ENCODE data around the gene RCHY1.
"Not testable (repeated sequence)": the region's sequence is repeated elsewhere in the genome, so short reads cannot be mapped to it uniquely, and the experiment has no call there.

The RCHY1 gene

GRCh38 chr4:75513526-75514130 lies 575 bp downstream of the RCHY1 start:
- H3K36me3 ChIP-seq (ENCODE audit: control insufficient read depth in 1 of 2, insufficient read depth in 2 of 2, low read length in 2 of 2) = peaks cover 9 to 18% of the 10 kb centered on the region in 2 donors
- H3K4me1 ChIP-seq (ENCODE audit: control insufficient read depth in 1 of 2, insufficient read depth in 2 of 2, low read length in 2 of 2) = peaks cover 18 to 38% of the 10 kb centered on the region in 2 donors
- no peaks in the 10 kb centered on the region for H3K27me3 ChIP-seq (ENCODE audit: low read depth, low read length)
- H3K4me3 ChIP-seq (ENCODE audit: low read depth in 1 of 2, low read length in 2 of 2) = peak overlapping the region; percentile 83 to 89
- H3K27ac ChIP-seq (ENCODE audit: low read length) = peak overlapping the region; percentile 95
- no peaks in the 10 kb centered on the region for H3K9me3 ChIP-seq (ENCODE audit: control insufficient read depth in 1 of 2, low read length in 2 of 2)

GRCh38 chr4:75512386-75513211 lies 1.6 kb downstream of the RCHY1 start:
- Histone ChIP-seq H3K36me3 (ENCODE audit: control insufficient read depth in 1 of 2, insufficient read depth in 2 of 2, low read length in 2 of 2) (peaks cover 6 to 14% of the 10 kb centered on the region in 2 donors), H3K9me3 (ENCODE audit: control insufficient read depth in 1 of 2, low read length in 2 of 2) (no peaks in the 10 kb centered on the region), H3K27me3 (ENCODE audit: low read depth, low read length) (no peaks in the 10 kb centered on the region), H3K4me1 (ENCODE audit: control insufficient read depth in 1 of 2, insufficient read depth in 2 of 2, low read length in 2 of 2) (peaks cover 18 to 38% of the 10 kb centered on the region in 2 donors), H3K4me3 (ENCODE audit: low read depth in 1 of 2, low read length in 2 of 2) (peak overlapping the region; percentile 83 to 89), H3K27ac (ENCODE audit: low read length) (peak overlapping the region; percentile 95)

- peak overlapping the region; percentile 53 to 83 for H3K4me3 ChIP-seq (ENCODE audit: low read depth in 1 of 2, low read length in 2 of 2)
- H3K9me3 ChIP-seq (ENCODE audit: control insufficient read depth in 1 of 2, low read length in 2 of 2) = no peaks in the 10 kb centered on the region
- H3K36me3 ChIP-seq (ENCODE audit: control insufficient read depth in 1 of 2, insufficient read depth in 2 of 2, low read length in 2 of 2) = peaks cover 4 to 8% of the 10 kb centered on the region in 2 donors
- peaks cover 18 to 38% of the 10 kb centered on the region in 2 donors for H3K4me1 ChIP-seq (ENCODE audit: control insufficient read depth in 1 of 2, insufficient read depth in 2 of 2, low read length in 2 of 2)
- peak overlapping the region; percentile 70 for H3K27ac ChIP-seq (ENCODE audit: low read length)
- no peaks in the 10 kb centered on the region for H3K27me3 ChIP-seq (ENCODE audit: low read depth, low read length)
Measured at GRCh38 chr4:75511841-75512240, 2.4 kb downstream of the RCHY1 start.

- not testable (repeated sequence) for H3K4me3 ChIP-seq (ENCODE audit: low read depth in 1 of 2, low read length in 2 of 2); H3K9me3 ChIP-seq (ENCODE audit: control insufficient read depth in 1 of 2, low read length in 2 of 2); H3K27me3 ChIP-seq (ENCODE audit: low read depth, low read length); H3K27ac ChIP-seq (ENCODE audit: low read length); H3K36me3 ChIP-seq (ENCODE audit: control insufficient read depth in 1 of 2, insufficient read depth in 2 of 2, low read length in 2 of 2)
- peaks cover 11 to 31% of the 10 kb centered on the region in 2 donors for H3K4me1 ChIP-seq (ENCODE audit: control insufficient read depth in 1 of 2, insufficient read depth in 2 of 2, low read length in 2 of 2)
Measured at GRCh38 chr4:75509592-75509991, 4.6 kb downstream of the RCHY1 start.

GRCh38 chr4:75505630-75506029 lies 8.6 kb downstream of the RCHY1 start:
- H3K36me3 ChIP-seq (ENCODE audit: control insufficient read depth in 1 of 2, insufficient read depth in 2 of 2, low read length in 2 of 2) = peaks cover 10 to 16% of the 10 kb centered on the region in 2 donors
- peaks cover 0 to 6% of the 10 kb centered on the region in 2 donors for H3K4me1 ChIP-seq (ENCODE audit: control insufficient read depth in 1 of 2, insufficient read depth in 2 of 2, low read length in 2 of 2)
- no peaks in the 10 kb centered on the region for H3K27me3 ChIP-seq (ENCODE audit: low read depth, low read length)
- no peak overlapping the region for H3K4me3 ChIP-seq (ENCODE audit: low read depth in 1 of 2, low read length in 2 of 2)
- H3K27ac ChIP-seq (ENCODE audit: low read length) = no peak overlapping the region
- no peaks in the 10 kb centered on the region for H3K9me3 ChIP-seq (ENCODE audit: control insufficient read depth in 1 of 2, low read length in 2 of 2)

GRCh38 chr4:75502671-75503070 lies 11.5 kb downstream of the RCHY1 start:
- H3K9me3 ChIP-seq (ENCODE audit: control insufficient read depth in 1 of 2, low read length in 2 of 2) = peaks cover 0 to 4% of the 10 kb centered on the region in 2 donors
- no peak overlapping the region for H3K27ac ChIP-seq (ENCODE audit: low read length)
- H3K36me3 ChIP-seq (ENCODE audit: control insufficient read depth in 1 of 2, insufficient read depth in 2 of 2, low read length in 2 of 2) = peaks cover 16 to 25% of the 10 kb centered on the region in 2 donors
- H3K4me3 ChIP-seq (ENCODE audit: low read depth in 1 of 2, low read length in 2 of 2) = no peak overlapping the region
- no peaks in the 10 kb centered on the region for H3K27me3 ChIP-seq (ENCODE audit: low read depth, low read length)
- no peaks in the 10 kb centered on the region for H3K4me1 ChIP-seq (ENCODE audit: control insufficient read depth in 1 of 2, insufficient read depth in 2 of 2, low read length in 2 of 2)

- Histone ChIP-seq H3K36me3 (ENCODE audit: control insufficient read depth in 1 of 2, insufficient read depth in 2 of 2, low read length in 2 of 2) (peaks cover 8 to 20% of the 10 kb centered on the region in 2 donors), H3K27ac (ENCODE audit: low read length) (no peak overlapping the region), H3K4me3 (ENCODE audit: low read depth in 1 of 2, low read length in 2 of 2) (no peak overlapping the region), H3K27me3 (ENCODE audit: low read depth, low read length) (no peaks in the 10 kb centered on the region), H3K9me3 (ENCODE audit: control insufficient read depth in 1 of 2, low read length in 2 of 2) (peaks cover 0 to 4% of the 10 kb centered on the region in 2 donors), H3K4me1 (ENCODE audit: control insufficient read depth in 1 of 2, insufficient read depth in 2 of 2, low read length in 2 of 2) (no peaks in the 10 kb centered on the region)
Measured at GRCh38 chr4:75499900-75500299, 14.3 kb downstream of the RCHY1 start.

- Histone ChIP-seq H3K36me3 (ENCODE audit: control insufficient read depth in 1 of 2, insufficient read depth in 2 of 2, low read length in 2 of 2) (peaks cover 7 to 20% of the 10 kb centered on the region in 2 donors), H3K4me3 (ENCODE audit: low read depth in 1 of 2, low read length in 2 of 2) (no peak overlapping the region), H3K9me3 (ENCODE audit: control insufficient read depth in 1 of 2, low read length in 2 of 2) (peaks cover 0 to 4% of the 10 kb centered on the region in 2 donors), H3K27me3 (ENCODE audit: low read depth, low read length) (no peaks in the 10 kb centered on the region), H3K27ac (ENCODE audit: low read length) (no peak overlapping the region), H3K4me1 (ENCODE audit: control insufficient read depth in 1 of 2, insufficient read depth in 2 of 2, low read length in 2 of 2) (peaks cover 0 to 6% of the 10 kb centered on the region in 2 donors)
Measured at GRCh38 chr4:75498041-75498440, 16.2 kb downstream of the RCHY1 start.

- H3K4me3 ChIP-seq (ENCODE audit: low read depth in 1 of 2, low read length in 2 of 2) = no peak overlapping the region
- peaks cover 4 to 17% of the 10 kb centered on the region in 2 donors for H3K36me3 ChIP-seq (ENCODE audit: control insufficient read depth in 1 of 2, insufficient read depth in 2 of 2, low read length in 2 of 2)
- peaks cover 0 to 6% of the 10 kb centered on the region in 2 donors for H3K4me1 ChIP-seq (ENCODE audit: control insufficient read depth in 1 of 2, insufficient read depth in 2 of 2, low read length in 2 of 2)
- H3K9me3 ChIP-seq (ENCODE audit: control insufficient read depth in 1 of 2, low read length in 2 of 2) = peaks cover 0 to 4% of the 10 kb centered on the region in 2 donors
- H3K27ac ChIP-seq (ENCODE audit: low read length) = no peak overlapping the region
- H3K27me3 ChIP-seq (ENCODE audit: low read depth, low read length) = no peaks in the 10 kb centered on the region
Measured at GRCh38 chr4:75497133-75497532, 17.1 kb downstream of the RCHY1 start.

GRCh38 chr4:75496406-75496805 lies 17.8 kb downstream of the RCHY1 start:
- no peak overlapping the region for H3K27ac ChIP-seq (ENCODE audit: low read length)
- H3K27me3 ChIP-seq (ENCODE audit: low read depth, low read length) = no peaks in the 10 kb centered on the region
- H3K4me1 ChIP-seq (ENCODE audit: control insufficient read depth in 1 of 2, insufficient read depth in 2 of 2, low read length in 2 of 2) = peaks cover 0 to 6% of the 10 kb centered on the region in 2 donors
- peaks cover 9 to 15% of the 10 kb centered on the region in 2 donors for H3K36me3 ChIP-seq (ENCODE audit: control insufficient read depth in 1 of 2, insufficient read depth in 2 of 2, low read length in 2 of 2)
- H3K9me3 ChIP-seq (ENCODE audit: control insufficient read depth in 1 of 2, low read length in 2 of 2) = peaks cover 0 to 4% of the 10 kb centered on the region in 2 donors
- H3K4me3 ChIP-seq (ENCODE audit: low read depth in 1 of 2, low read length in 2 of 2) = no peak overlapping the region

- peaks cover 0 to 6% of the 10 kb centered on the region in 2 donors for H3K4me1 ChIP-seq (ENCODE audit: control insufficient read depth in 1 of 2, insufficient read depth in 2 of 2, low read length in 2 of 2)
Measured at GRCh38 chr4:75495476-75495875, 18.7 kb downstream of the RCHY1 start.

More at GRCh38 chr4:75495476-75495875, 18.7 kb downstream of the RCHY1 start:
- no peak overlapping the region for H3K27ac ChIP-seq (ENCODE audit: low read length)
- H3K9me3 ChIP-seq (ENCODE audit: control insufficient read depth in 1 of 2, low read length in 2 of 2) = peaks cover 0 to 4% of the 10 kb centered on the region in 2 donors
- H3K27me3 ChIP-seq (ENCODE audit: low read depth, low read length) = no peaks in the 10 kb centered on the region
- H3K36me3 ChIP-seq (ENCODE audit: control insufficient read depth in 1 of 2, insufficient read depth in 2 of 2, low read length in 2 of 2) = peaks cover 13 to 19% of the 10 kb centered on the region in 2 donors
- H3K4me3 ChIP-seq (ENCODE audit: low read depth in 1 of 2, low read length in 2 of 2) = no peak overlapping the region
